ENCODE results near the gene CMPK1. TPM values are rescaled to one million over a fixed set of nuclear protein-coding genes. Genes with fewer than 3 reads are reported as not detected.

CMPK1 gene
- total and polyA plus RNA-seq, 10 of the 15 experiments (the other 5 are each of a cell fraction or from before 2014, with no cell fraction given): 43.7 to 159 (median 85.6) TPM

GRCh38 chr1:47313915-47314664 lies 19.5 kb upstream of the CMPK1 start, which contains the start of gene STIL (continued):
- peak; percentile 94 for TF ChIP-seq HDAC2 (IDR thresholded peaks at IDR 0.05)
- peak; percentile 87 for TF ChIP-seq RELB (IDR thresholded peaks at IDR 0.05; ENCODE audit: low read depth)
- TF ChIP-seq HDAC6 (IDR thresholded peaks at IDR 0.05; ENCODE audit: unreplicated experiment): no peak
- TF ChIP-seq CEBPB (IDR thresholded peaks at IDR 0.05; ENCODE audit: borderline replicate concordance in 1 of 2, low read depth in 2 of 2, low read length in 2 of 2): no peak
- TF ChIP-seq EZH2 (IDR thresholded peaks at IDR 0.05; ENCODE audit: borderline replicate concordance, control insufficient read depth, low read depth, low read length): no peak
- no peak for TF ChIP-seq BCLAF1 (IDR thresholded peaks at IDR 0.05)
- TF ChIP-seq BHLHE40 (IDR thresholded peaks at IDR 0.05; ENCODE audit: borderline replicate concordance in 1 of 2, low read depth in 2 of 2, low read length in 1 of 2): peak; percentile 84 to 93
- no peak for TF ChIP-seq EGR1 (IDR thresholded peaks at IDR 0.05; ENCODE audit: borderline replicate concordance in 1 of 2, low read depth in 2 of 2, low read length in 2 of 2)
- TF ChIP-seq CBFB (IDR thresholded peaks at IDR 0.05; ENCODE audit: low read depth): no peak
- no peak for TF ChIP-seq MYB (IDR thresholded peaks at IDR 0.05; ENCODE audit: borderline replicate concordance, low read depth, low read length)
- TF ChIP-seq POLR2AphosphoS2 (IDR thresholded peaks at IDR 0.05; ENCODE audit: low read depth, low read length): no peak
- no peak for TF ChIP-seq ZNF592 (IDR thresholded peaks at IDR 0.05)
- peak; percentile 65 for TF ChIP-seq NR2C1 (IDR thresholded peaks at IDR 0.05)
- 0 out of 2 replicates have a peak, but pooled peaks have one; percentile 25 for TF ChIP-seq MAX (IDR thresholded peaks at IDR 0.05; ENCODE audit: low read depth, low read length)
- no peak for TF ChIP-seq PRDM15 (CRISPR knock-in tag; IDR thresholded peaks at IDR 0.05)
